Measurements from ENCODE around the gene PKD1L1. TPM values are rescaled to one million over a fixed set of nuclear protein-coding genes. Genes with fewer than 3 reads are reported as not detected.

Gene PKD1L1
- total RNA-seq, 4 donors from 2014 or later, result 0.11 to 2.6 TPM; not detected in 2

DNA sequence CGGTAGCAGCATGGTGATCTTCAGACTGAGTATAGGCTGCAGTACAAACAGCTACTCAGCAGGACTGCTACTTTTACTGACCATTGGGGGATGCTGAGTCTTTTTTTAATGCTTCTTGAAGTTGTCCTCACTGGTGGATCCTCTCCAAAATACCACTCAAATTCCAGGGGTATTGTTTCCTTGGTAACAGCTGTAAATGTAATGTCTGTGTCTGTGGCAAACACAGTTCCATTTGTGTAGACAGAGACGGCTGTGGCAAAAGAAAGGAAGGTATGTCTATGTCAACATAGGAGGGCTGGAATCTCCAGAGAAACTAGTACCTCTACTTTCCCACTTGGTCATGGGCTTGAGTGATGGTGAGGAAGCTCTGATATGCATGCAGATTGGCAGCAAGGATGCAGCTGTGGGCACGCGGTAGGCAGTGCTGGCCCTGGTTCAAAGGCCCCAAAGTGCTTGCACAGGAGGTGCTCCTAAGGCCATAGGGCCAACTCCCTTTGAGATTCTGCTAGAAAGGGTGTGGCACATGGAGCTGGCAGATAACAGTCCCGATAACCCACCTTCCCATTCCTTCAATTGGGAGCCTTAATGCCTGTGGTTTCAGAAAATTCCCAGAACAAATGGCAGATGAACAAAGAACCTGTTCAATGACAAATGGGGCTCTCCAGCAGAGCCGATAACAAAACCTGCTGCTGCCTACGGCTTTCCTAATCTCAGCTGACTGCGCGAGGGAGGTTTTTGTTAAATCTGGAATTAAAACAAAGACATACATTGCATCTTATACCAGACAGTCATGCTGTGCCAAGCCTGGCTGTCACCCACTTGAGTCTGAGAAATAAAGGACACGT is 43.0 kb downstream of the PKD1L1 start:
- Histone ChIP-seq H3K36me3 (no peaks in the 10 kb centered on the region), H3K27ac (no peak overlapping the region), H3K9me3 (no peaks in the 10 kb centered on the region), H3K4me3 (no peak overlapping the region), H3K4me1 (no peaks in the 10 kb centered on the region), H3K27me3 (no peaks in the 10 kb centered on the region)
- TF ChIP-seq, protein P1, sequence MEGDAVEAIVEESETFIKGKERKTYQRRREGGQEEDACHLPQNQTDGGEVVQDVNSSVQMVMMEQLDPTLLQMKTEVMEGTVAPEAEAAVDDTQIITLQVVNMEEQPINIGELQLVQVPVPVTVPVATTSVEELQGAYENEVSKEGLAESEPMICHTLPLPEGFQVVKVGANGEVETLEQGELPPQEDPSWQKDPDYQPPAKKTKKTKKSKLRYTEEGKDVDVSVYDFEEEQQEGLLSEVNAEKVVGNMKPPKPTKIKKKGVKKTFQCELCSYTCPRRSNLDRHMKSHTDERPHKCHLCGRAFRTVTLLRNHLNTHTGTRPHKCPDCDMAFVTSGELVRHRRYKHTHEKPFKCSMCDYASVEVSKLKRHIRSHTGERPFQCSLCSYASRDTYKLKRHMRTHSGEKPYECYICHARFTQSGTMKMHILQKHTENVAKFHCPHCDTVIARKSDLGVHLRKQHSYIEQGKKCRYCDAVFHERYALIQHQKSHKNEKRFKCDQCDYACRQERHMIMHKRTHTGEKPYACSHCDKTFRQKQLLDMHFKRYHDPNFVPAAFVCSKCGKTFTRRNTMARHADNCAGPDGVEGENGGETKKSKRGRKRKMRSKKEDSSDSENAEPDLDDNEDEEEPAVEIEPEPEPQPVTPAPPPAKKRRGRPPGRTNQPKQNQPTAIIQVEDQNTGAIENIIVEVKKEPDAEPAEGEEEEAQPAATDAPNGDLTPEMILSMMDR (IDR thresholded peaks at IDR 0.05), result no peak
- TF ChIP-seq POLR2AphosphoS5 (IDR thresholded peaks at IDR 0.05), result no peak
- no peak for TF ChIP-seq EP300 (IDR thresholded peaks at IDR 0.05)
- TF ChIP-seq POLR2A (IDR thresholded peaks at IDR 0.05), result no peak
- no peak for DNase-seq (ENCODE audit: low spot score in 2 of 2)
- WGBS, result 66% methylated on average over 10 of the region's 10 CpGs

DNA sequence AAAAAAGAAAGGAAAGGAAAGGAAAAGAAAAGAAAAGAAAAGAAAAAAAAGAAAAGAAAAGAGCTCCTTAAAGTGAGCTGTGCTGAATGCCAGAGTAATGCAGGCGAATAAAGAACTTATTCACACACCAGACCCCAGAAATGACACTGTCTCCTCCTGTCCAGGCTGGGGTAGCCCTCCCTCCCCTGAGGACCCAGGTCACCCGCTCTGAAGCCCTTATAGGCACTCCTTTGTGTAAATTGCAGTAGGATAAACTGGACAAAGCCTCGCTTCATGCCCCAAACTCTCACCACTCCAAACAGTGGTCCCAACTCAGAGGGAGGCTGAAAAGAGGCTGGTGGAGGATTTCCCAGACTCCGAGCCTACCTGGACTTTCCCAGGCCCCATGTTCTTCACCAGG is 46.3 kb downstream of the PKD1L1 start:
- TF ChIP-seq POLR2A (IDR thresholded peaks at IDR 0.05) (no peak), EP300 (IDR thresholded peaks at IDR 0.05) (no peak), POLR2AphosphoS5 (IDR thresholded peaks at IDR 0.05) (no peak)
- TF ChIP-seq, protein P1 (IDR thresholded peaks at IDR 0.05), result no peak
- no peak overlapping the region for H3K4me3 ChIP-seq
- no peak for DNase-seq (ENCODE audit: low spot score in 2 of 2)
- H3K4me1 ChIP-seq, result no peaks in the 10 kb centered on the region
- H3K9me3 ChIP-seq, result no peaks in the 10 kb centered on the region
- no peaks in the 10 kb centered on the region for H3K27me3 ChIP-seq
- no peaks in the 10 kb centered on the region for H3K36me3 ChIP-seq
- 75% methylated on average over 4 of the region's 4 CpGs for WGBS
- no peak overlapping the region for H3K27ac ChIP-seq

DNA sequence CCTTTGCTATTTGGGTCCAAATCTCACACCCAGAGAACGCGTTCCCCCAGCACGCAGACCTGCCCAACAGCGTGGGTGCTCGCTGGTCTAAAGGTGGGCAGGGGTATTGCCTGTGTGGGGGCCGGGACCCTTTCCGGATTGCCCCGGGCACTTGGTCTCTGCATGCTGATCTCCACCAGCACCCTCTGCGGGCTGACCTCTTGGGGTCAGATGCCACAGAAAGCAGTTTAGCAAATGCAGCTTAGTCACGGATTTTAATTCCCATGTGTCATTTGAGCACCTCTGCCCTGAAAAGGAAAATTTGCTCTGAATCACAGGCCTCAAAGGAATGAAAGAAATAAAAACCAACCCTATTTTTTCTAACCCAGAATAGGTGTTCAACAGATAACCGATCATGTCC is 46.7 kb downstream of the PKD1L1 start:
- H3K4me1 ChIP-seq, result no peaks in the 10 kb centered on the region
- no peaks in the 10 kb centered on the region for H3K27me3 ChIP-seq
- H3K4me3 ChIP-seq, result no peak overlapping the region
- TF ChIP-seq POLR2AphosphoS5 (IDR thresholded peaks at IDR 0.05) (no peak), EP300 (IDR thresholded peaks at IDR 0.05) (no peak), POLR2A (IDR thresholded peaks at IDR 0.05) (no peak)
- TF ChIP-seq, protein P1 (IDR thresholded peaks at IDR 0.05), result no peak
- no peaks in the 10 kb centered on the region for H3K9me3 ChIP-seq
- no peak overlapping the region for H3K27ac ChIP-seq
- no peaks in the 10 kb centered on the region for H3K36me3 ChIP-seq
- DNase-seq (ENCODE audit: low spot score in 2 of 2), result no peak
- 86% methylated on average over 11 of the region's 11 CpGs for WGBS

DNA sequence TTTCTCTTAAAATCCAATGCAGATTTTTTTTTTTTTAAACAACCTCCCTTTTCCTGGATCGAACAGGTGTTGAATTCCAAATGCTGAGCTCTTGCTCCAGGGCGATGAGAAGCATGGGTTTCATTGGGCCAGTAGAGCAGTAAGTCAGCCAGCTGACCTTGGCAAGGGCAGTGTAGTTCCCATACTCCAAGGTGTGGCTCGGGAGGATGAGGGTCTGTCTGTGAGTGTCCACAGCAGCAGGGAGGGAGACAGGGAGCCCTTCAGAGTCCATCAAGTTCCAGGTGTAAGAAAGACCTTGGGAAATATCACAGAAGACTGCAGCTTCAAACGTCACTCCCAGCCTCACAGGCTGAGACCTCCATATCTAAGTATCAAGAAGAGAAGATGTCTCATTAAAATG is 50.4 kb downstream of the PKD1L1 start:
- Histone ChIP-seq H3K36me3 (no peaks in the 10 kb centered on the region), H3K27me3 (no peaks in the 10 kb centered on the region), H3K4me1 (no peaks in the 10 kb centered on the region), H3K4me3 (no peak overlapping the region), H3K9me3 (no peaks in the 10 kb centered on the region), H3K27ac (no peak overlapping the region)
- TF ChIP-seq POLR2AphosphoS5 (IDR thresholded peaks at IDR 0.05) (no peak), EP300 (IDR thresholded peaks at IDR 0.05) (no peak), POLR2A (IDR thresholded peaks at IDR 0.05) (no peak)
- TF ChIP-seq, protein P1 (IDR thresholded peaks at IDR 0.05), result no peak
- DNase-seq (ENCODE audit: low spot score in 2 of 2), result no peak
- 90% methylated on average over 4 of the region's 4 CpGs for WGBS

DNA sequence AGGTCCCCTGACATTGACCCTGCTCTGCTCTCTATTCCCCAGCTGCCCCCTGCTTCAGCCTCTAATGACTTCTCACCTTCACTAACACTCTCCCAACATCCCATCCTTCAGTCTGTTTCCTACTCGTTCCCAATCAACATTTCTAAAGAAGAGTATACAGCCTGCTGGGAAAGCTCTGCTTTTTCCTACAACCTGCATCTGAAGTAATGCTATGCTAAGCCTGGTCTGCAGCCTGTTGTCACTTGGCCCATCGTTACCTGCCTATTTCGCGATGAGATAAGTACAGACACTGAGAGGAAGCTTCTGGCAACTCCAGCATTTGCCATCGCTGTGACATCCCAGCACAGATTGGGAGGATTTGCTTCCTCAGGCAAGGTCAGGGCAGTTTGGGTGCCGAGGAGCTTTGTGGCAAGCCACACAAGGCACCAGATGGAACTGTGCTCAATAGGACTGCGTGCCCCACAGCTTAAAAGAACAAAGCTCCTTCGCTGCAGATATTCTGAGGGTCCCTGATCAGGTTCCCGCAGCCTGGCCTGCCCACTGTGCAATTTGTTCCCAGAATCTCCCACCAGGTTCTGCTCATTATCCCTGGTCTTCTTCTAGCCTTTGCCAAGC is 51.4 kb downstream of the PKD1L1 start:
- no peak for DNase-seq (ENCODE audit: low spot score in 2 of 2)
- no peak overlapping the region for H3K4me3 ChIP-seq
- no peaks in the 10 kb centered on the region for H3K27me3 ChIP-seq
- H3K9me3 ChIP-seq, result no peaks in the 10 kb centered on the region
- 62% methylated on average over 8 of the region's 9 CpGs for WGBS
- no peak overlapping the region for H3K27ac ChIP-seq
- H3K4me1 ChIP-seq, result no peaks in the 10 kb centered on the region
- H3K36me3 ChIP-seq, result no peaks in the 10 kb centered on the region
- TF ChIP-seq POLR2A (IDR thresholded peaks at IDR 0.05) (no peak), EP300 (IDR thresholded peaks at IDR 0.05) (no peak), POLR2AphosphoS5 (IDR thresholded peaks at IDR 0.05) (no peak)
- TF ChIP-seq, protein P1 (IDR thresholded peaks at IDR 0.05), result no peak

Measured in suprapubic skin (tissue), 4 donors.